HG03439 (cell line): Measurements from ENCODE around the gene RHOBTB1.

ENCODE experiments used
- ATAC-seq: cut with Tn5 transposase; IDR thresholded peaks from one replicate; pipeline ENCODE4 v1.9.1; 2021; ENCODE audit warnings: mild to moderate bottlenecking, moderate library complexity; ENCODE audit not compliant: unreplicated experiment

Gene RHOBTB1

DNA sequence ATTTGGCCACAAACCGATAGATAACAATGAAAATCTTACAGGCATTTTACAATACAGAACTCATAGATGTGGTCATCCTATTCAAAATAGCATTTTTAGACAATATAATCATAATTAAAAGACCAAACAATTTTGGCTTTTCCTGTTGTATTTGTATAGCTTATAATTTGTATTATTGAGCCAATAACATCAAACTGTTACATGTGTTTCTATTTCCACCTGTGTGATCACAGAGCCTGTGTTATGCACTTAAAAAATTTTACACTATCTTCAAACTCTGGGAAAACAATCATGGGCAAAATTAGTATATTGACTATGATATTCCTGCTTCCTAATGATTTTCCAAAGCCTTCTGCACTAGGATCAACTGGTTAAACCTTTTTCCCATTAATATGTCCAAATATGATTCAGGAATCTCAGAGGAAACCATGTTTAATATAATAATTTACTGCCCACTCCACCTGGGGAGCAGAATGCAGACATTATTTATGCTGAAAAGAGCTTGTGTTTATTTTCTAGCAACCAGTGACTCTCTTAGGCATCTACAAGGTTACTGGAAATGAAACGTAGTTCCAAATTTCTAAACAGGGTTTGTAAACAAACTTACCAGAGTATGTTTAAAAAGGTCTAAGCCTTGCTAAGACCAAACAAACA lies 1.7 kb downstream of the RHOBTB1 start:
- no peak for ATAC-seq

GRCh38 chr10:60940446-60940845 lies 3.5 kb downstream of the RHOBTB1 start:
- no peak for ATAC-seq

DNA sequence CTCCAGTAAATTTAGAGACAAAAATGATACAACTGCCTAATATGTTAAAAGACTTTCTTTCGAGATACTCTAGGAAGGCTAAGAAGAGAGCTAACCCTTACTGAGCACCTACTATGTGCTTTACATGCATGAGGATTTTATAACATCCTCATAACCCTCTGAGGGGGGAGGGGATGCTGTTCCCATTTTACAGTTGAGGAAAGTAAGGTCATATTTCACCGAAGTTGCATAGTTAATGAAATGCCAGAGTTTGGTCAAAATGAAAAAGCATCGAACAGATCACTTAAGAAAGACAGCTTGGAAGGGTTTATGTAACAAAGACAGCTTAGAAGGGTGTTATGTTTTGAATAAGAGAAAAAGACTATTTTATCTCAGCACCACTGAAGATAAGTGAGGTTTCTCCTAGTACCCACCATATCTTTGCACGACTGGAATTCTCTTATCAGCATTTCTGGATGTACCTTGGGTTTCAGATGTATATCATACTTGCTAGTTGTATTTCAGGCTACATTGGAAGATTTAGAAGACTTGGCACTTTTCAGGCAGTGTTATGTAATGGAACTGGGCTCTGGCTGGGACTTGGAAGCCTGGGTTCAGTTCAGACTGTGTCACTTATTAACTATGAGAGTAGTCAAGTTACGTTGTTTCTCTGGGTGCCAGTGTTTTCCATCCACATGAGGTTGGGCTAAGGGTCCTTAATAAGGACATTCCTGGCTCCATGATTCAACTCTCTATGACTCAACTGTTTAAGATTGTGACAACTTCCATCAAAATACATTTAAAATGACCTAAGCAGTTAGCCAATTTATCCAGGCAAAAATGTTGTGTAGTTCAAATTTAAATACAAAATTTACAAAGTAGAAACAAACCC lies 6.0 kb downstream of the RHOBTB1 start:
- ATAC-seq: no peak

GRCh38 chr10:60937022-60937421 lies 7.0 kb downstream of the RHOBTB1 start:
- no peak for ATAC-seq

GRCh38 chr10:60934215-60935175 lies 9.5 kb downstream of the RHOBTB1 start:
- no peak for ATAC-seq

- no peak for ATAC-seq
Observed at GRCh38 chr10:60932756-60933155, 11.2 kb downstream of the RHOBTB1 start.

- ATAC-seq: no peak
Observed at GRCh38 chr10:60930237-60930636, 13.7 kb downstream of the RHOBTB1 start.

- no peak for ATAC-seq
Observed at GRCh38 chr10:60921633-60922032, 22.4 kb downstream of the RHOBTB1 start.

- no peak for ATAC-seq
Observed at GRCh38 chr10:60920479-60920878, 23.5 kb downstream of the RHOBTB1 start.

DNA sequence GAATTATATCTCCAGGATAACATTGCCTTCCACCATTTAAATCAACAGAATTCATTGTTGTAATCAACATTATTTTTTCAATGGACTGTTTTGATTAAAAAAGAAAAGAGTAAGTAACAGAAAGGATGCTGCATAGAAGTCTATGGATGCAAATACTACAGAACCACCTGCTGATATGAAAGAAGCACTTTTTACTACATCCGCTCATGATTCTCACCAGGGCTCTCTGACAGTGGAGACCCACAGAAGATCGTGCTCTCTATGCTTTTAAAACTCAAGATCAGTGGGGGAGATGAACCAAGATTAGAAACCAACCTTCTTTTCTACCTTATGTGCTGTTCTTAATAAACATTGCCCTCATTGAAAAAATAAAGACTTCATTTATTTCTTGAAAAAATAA lies 24.4 kb downstream of the RHOBTB1 start:
- no peak for ATAC-seq

- no peak for ATAC-seq
Observed at GRCh38 chr10:60917331-60918280, 26.4 kb downstream of the RHOBTB1 start.

DNA sequence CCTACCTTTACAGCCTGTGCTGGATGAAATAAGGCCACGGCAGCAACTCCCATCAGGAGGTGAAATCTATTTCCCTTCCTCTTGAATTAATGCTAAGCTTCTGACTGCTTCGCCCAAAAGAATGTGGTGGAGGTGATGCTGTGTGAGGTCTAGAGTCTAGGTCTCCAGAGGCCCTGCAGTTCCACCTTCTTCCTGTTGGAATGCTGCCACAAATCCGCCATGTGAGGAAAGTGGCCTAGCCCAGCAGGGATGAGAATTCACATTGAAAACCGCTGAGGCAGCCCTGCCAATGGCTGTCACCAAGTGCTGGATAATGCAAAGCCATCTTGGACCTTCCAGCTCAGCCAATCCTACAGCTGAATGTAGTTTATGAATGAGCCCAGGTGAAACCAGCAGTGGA lies 28.0 kb downstream of the RHOBTB1 start:
- no peak for ATAC-seq

GRCh38 chr10:60914690-60915141 lies 29.3 kb downstream of the RHOBTB1 start:
- no peak for ATAC-seq

GRCh38 chr10:60913657-60914056 lies 30.3 kb downstream of the RHOBTB1 start:
- ATAC-seq: no peak

- no peak for ATAC-seq
Observed at GRCh38 chr10:60913071-60913470, 30.9 kb downstream of the RHOBTB1 start.

DNA sequence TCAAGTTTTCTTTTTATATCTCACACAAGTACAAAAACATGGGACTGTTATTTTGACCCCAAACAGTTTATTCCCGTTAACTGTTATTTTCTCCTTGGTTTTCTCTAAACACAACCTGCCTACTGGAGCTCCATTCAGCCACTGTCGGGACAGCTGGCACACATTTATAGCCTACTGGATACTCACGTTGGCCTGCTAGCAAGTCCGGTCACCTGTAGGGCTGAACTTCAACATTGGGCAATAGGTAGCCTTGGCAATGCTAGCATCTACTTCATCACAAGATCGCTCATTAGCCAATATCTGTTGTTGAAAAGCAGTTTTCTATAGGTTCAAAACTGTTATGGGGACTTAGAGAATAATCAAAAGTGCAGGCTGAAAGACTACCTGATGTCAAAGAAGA lies 32.3 kb downstream of the RHOBTB1 start:
- no peak for ATAC-seq

- ATAC-seq: no peak
Observed at GRCh38 chr10:60911216-60911615, 32.8 kb downstream of the RHOBTB1 start.

DNA sequence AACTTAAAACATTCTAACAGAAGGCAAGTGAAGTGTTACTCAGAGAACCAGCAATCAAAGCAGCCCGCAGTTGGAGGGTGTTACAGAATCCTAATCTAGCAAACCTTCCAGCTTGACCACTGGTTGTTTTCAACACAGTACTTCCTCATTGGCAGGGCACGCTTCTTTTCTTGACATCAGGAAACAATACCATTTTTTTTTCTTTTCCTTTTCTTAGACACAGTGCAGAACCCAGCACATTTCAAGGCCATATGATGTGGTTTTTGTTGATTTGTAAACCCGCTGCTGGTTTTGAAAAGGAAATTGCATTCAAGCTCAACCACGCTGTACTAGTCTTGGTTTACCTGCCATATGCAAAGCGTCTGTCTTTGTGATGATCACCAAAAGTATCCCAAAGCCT lies 33.4 kb downstream of the RHOBTB1 start:
- ATAC-seq: peak; percentile 58

- no peak for ATAC-seq
Observed at GRCh38 chr10:60908896-60909295, 35.1 kb downstream of the RHOBTB1 start.

DNA sequence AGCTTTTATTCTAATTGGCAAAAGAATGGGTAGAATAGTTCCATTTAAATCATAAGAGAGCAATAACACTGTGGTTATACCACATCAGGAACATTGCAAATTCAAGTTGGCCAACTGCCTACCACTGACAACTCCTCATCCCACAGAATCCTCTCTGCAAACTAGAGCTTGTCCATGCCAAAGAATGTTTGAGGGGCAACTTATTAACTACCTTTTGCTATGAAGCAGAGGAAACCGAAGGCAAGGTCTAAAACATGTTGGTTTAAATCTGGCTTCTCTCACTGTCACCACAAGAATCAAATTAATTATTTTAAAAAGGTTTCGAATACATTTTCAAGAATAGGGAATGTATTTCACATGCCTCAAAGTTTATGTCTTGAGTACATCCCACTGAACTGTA lies 36.0 kb downstream of the RHOBTB1 start:
- no peak for ATAC-seq
